OCI-LY1 (cell line): ENCODE results near the gene CD2BP2.
"Not testable (repeated sequence)": the region's sequence is repeated elsewhere in the genome, so short reads cannot be mapped to it uniquely, and the experiment has no call there.

Experiments
- EZH2 ChIP-seq: fragments of 200-600 bp; sonication (generic), shearing (Covaris generic); IDR thresholded peaks from 2 replicates; pipeline ENCODE4 v1.8.0; 2017; ENCODE audit warnings: borderline replicate concordance, mixed run types, mild to moderate bottlenecking, antibody characterized with exemption, low read length, moderate library complexity, mixed read lengths
- TF ChIP-seq, protein P1 (sequence below): fragments of 200-600 bp; sonication (generic), shearing (Covaris generic); IDR thresholded peaks from 2 replicates; pipeline ENCODE4 v1.5.1; 2017; ENCODE audit warnings: mild to moderate bottlenecking, antibody characterized with exemption, low read length, moderate library complexity, mixed read lengths

DNA sequence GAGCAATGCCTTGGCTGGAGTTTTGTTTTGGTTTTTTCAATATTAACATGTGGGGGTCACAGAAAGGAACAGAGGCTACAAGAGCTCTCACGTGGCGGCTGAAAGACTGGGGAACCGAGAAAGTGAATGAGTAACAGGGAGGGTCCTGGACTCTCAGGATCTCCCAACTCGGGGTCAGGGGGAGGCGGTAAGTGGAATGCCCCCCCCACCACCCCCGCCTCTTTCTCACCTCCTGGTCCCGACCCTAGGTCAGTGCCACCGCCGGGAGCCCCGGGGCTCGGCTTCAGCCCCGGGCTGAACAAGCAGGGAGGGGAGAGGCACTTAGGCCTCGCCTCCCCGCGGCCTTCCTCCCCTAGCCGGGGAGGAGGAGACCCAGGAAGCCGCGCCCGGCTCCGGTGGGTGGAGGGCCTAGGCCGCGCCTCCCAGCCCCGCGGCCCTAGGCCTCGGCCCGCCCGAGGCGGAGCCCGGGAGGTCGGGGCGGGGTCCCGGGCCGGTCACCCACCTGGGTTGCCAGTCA, 20.6 kb downstream of the CD2BP2 start:
- TF ChIP-seq, protein P1, sequence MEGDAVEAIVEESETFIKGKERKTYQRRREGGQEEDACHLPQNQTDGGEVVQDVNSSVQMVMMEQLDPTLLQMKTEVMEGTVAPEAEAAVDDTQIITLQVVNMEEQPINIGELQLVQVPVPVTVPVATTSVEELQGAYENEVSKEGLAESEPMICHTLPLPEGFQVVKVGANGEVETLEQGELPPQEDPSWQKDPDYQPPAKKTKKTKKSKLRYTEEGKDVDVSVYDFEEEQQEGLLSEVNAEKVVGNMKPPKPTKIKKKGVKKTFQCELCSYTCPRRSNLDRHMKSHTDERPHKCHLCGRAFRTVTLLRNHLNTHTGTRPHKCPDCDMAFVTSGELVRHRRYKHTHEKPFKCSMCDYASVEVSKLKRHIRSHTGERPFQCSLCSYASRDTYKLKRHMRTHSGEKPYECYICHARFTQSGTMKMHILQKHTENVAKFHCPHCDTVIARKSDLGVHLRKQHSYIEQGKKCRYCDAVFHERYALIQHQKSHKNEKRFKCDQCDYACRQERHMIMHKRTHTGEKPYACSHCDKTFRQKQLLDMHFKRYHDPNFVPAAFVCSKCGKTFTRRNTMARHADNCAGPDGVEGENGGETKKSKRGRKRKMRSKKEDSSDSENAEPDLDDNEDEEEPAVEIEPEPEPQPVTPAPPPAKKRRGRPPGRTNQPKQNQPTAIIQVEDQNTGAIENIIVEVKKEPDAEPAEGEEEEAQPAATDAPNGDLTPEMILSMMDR, result not testable (repeated sequence)
- TF ChIP-seq EZH2, result not testable (repeated sequence)
